Testis (tissue), 3 donors: ENCODE measurements around the gene ARF1. TPM values are rescaled to one million over a fixed set of nuclear protein-coding genes. Genes with fewer than 3 reads are reported as not detected.
A peak's percentile ranks its signal among the peaks of the same experiment; 100 is the strongest.

ENCODE experiments used
- DNase-seq: peaks from one replicate; pipeline ENCODE4 v3.0.0-alpha.2; 2019
- H3K27ac ChIP-seq, 2 donors: fragments of 200-600 bp; sonication (generic); one replicate each; pipeline ENCODE4 v1.5.1; 2019
- H3K27me3 ChIP-seq: fragments of 200-600 bp; sonication (generic); one replicate; pipeline ENCODE4 v1.5.1; 2019
- H3K36me3 ChIP-seq: fragments of 200-600 bp; sonication (generic); one replicate; pipeline ENCODE4 v1.5.1; 2017; ENCODE audit warnings: low read depth; ENCODE audit errors: missing control alignments
- H3K4me1 ChIP-seq: fragments of 200-600 bp; sonication (generic); one replicate; pipeline ENCODE4 v1.5.1; 2019
- H3K4me3 ChIP-seq, 2 donors: fragments of 200-600 bp; sonication (generic); one replicate each; pipeline ENCODE4 v1.5.1; 2017 to 2019
- H3K9me3 ChIP-seq: fragments of 200-600 bp; sonication (generic); one replicate; pipeline ENCODE4 v1.5.1; 2017
- CTCF ChIP-seq, 3 experiments: fragments of 450-650 bp in 2 of 3; fragments of 200-600 bp in 1 of 3; sonication (generic) in 1 of 3; IDR thresholded peaks; one replicate each; pipeline ENCODE4 v1.5.1; 2016 to 2019; ENCODE audit warnings: antibody characterized with exemption in 3 of 3, mild to moderate bottlenecking in 2 of 3, moderate library complexity in 1 of 3
- POLR2A ChIP-seq: fragments of 450-650 bp; IDR thresholded peaks from one replicate; pipeline ENCODE4 v1.6.1; 2017; ENCODE audit warnings: antibody characterized with exemption, mild to moderate bottlenecking, moderate library complexity
- WGBS, 2 donors: methylation state at CpG; one replicate each; pipeline ENCODE4 v1.1.5; 2018; 5-methylcytosine and 5-hydroxymethylcytosine counted together
- intact Hi-C: fragments of 100-400 bp; cut with DNase I; formaldehyde crosslinking; loops from one replicate; pipeline ENCODE4 v1.15.1; 2023; ENCODE audit warnings: low total_unique reads
- polyA plus RNA-seq: library from polyadenylated mRNA; stranded (reverse); fragments of 350-450 nt; fragmentation: Illumina TruSeq; extraction: RNeasy Lipid Tissue Mini Kit (QIAGEN cat#74804); gene quantifications from one replicate; pipeline ENCODE4 v1.2.3, GENCODE V29; 2014; ENCODE audit warnings: low read depth, low replicate concordance; ENCODE audit not compliant: insufficient read depth
- total RNA-seq, 2 donors: library from RNA; depleted of rRNA; stranded (reverse); fragments of >200 nt; gene quantifications; one replicate each; pipeline ENCODE4 v1.2.3, GENCODE V29; 2016

The ARF1 gene
- total and polyA plus RNA-seq, 3 donors from 2014 or later = 426 to 637 (median 488) TPM

DNA sequence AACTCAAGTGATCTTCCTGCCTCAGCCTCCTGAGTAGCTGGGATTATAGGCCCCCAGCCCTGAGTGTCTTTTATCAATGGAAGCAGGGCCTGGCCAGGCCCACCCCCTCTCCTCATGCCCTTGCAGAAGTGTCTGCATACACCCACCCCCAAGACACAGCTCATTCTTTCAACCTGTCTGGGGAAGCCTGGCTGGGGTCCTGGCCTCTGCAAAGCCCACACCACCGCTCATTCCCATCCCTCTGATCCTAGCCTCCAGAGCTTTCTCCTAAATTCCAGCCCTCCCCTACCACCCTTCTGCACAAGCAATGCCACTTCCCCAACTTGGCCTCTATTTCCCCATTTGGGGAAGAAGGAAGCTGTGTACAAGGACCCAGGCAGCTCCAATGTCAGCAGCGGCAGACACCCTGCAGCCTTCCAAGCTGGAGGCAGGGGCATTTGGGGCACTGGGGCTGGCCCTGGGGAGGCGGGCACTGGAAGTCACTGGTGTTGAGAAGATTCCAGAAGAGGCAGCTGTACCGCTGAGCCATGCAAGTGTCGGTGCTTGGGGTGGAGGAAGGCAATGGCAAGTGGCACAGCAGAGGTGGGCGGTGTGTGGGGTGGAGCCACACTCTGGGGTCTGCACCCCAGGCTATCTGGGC is 33.7 kb upstream of the ARF1 start:
- Histone ChIP-seq H3K4me3 (no peak overlapping the region), H3K9me3 (no peaks in the 10 kb centered on the region), H3K36me3 (no peaks in the 10 kb centered on the region), H3K27me3 (no peaks in the 10 kb centered on the region), H3K4me1 (no peaks in the 10 kb centered on the region), H3K27ac (no peak overlapping the region)
- WGBS, 2 donors = 89 to 96% methylated on average over 6 of the region's 6 CpGs
- no peak for TF ChIP-seq CTCF (IDR thresholded peaks at IDR 0.05)
- no peak for TF ChIP-seq POLR2A
- intact Hi-C loops = no loop called here
- peak; percentile 7 for DNase-seq

DNA sequence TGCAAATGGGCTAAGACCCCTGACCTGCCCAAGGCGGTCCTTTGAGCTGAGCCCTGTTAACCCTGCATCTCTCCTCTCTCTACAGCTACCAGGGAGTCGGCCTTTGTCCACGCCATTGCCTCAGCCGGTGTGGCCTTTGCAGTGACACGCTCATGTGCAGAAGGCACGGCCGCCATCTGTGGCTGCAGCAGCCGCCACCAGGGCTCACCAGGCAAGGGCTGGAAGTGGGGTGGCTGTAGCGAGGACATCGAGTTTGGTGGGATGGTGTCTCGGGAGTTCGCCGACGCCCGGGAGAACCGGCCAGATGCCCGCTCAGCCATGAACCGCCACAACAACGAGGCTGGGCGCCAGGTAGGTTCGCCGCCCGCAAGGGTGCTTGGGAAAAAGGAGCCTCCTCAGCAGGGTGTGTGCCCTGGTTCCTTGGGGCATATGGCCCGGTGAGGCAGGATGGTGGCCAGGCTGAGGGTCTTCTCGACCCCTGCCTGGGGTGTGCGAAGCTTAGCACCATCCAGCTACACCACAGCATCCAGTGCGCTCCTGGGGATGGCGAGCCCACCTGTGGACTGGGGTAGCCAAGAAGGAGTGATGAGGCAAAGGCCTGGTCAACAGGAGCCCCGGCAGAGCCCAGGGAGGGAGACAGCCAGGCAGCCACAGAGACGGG is 31.8 kb upstream of the ARF1 start:
- Histone ChIP-seq H3K27ac (no peak overlapping the region), H3K36me3 (no peaks in the 10 kb centered on the region), H3K27me3 (no peaks in the 10 kb centered on the region), H3K4me1 (no peaks in the 10 kb centered on the region), H3K9me3 (no peaks in the 10 kb centered on the region), H3K4me3 (no peak overlapping the region)
- intact Hi-C loops = no loop called here
- no peak for TF ChIP-seq POLR2A
- no peak for TF ChIP-seq CTCF (IDR thresholded peaks at IDR 0.05)
- WGBS, 2 donors = 89 to 91% methylated on average over 8 to 30 of the region's 30 CpGs
- DNase-seq = peak; percentile 13

DNA sequence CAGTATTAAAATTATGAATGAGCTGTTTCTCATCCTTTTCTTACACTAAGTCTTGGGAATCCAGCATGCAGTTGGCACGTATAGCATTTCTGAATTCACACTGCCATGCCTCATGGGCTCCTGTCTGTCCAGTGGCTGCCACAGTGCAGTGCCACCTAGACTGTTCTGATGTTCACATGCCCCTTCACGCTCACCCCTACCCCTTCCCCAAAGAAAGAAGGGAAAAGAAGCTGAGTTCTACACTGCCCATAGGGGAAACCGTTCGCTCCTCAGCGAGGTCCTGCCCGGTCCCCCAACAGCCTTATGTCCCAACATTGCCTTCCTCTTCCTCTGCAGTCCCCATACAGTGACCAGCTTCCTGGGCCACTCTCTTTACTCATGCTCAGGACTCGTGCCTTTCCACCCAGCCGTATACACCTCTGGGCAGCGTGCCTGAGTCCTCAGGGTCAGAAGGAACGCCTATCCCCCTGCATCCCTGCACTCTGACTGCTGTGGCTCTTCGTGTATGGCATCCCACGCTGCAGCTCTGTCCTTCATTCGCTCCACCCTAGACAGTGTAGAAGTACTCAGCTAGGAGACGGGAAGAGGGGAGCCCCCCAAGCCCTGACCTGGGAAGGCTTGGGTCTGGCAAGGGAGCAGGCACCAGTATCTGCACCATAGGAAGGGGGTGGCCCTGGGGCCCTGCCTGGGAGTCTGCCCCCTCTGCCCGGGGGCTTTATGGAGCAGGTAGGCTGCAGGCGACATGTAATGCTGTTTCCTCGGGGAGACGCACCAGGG is 24.1 kb upstream of the ARF1 start:
- Histone ChIP-seq H3K4me3 (peak overlapping the region in 1 of 2 donors; percentile 22), H3K36me3 (no peaks in the 10 kb centered on the region), H3K9me3 (no peaks in the 10 kb centered on the region), H3K27ac (no peak overlapping the region), H3K27me3 (no peaks in the 10 kb centered on the region), H3K4me1 (peaks cover 2% of the 10 kb centered on the region)
- TF ChIP-seq POLR2A (no peak), CTCF (IDR thresholded peaks at IDR 0.05) (no peak)
- 39 to 44% methylated on average over 13 to 18 of the region's 18 CpGs for WGBS, 2 donors
- intact Hi-C loops = no loop called here
- no peak for DNase-seq

DNA sequence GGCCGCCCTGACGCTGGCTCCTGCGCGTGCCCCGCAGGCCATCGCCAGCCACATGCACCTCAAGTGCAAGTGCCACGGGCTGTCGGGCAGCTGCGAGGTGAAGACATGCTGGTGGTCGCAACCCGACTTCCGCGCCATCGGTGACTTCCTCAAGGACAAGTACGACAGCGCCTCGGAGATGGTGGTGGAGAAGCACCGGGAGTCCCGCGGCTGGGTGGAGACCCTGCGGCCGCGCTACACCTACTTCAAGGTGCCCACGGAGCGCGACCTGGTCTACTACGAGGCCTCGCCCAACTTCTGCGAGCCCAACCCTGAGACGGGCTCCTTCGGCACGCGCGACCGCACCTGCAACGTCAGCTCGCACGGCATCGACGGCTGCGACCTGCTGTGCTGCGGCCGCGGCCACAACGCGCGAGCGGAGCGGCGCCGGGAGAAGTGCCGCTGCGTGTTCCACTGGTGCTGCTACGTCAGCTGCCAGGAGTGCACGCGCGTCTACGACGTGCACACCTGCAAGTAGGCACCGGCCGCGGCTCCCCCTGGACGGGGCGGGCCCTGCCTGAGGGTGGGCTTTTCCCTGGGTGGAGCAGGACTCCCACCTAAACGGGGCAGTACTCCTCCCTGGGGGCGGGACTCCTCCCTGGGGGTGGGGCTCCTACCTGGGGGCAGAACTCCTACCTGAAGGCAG is 23.4 kb upstream of the ARF1 start:
- WGBS, 2 donors = 9% methylated on average over 34 of the region's 66 CpGs; no CpG with 5 or more reads in 1 of the 2 donors
- DNase-seq = no peak

More for the DNA sequence above, 23.4 kb upstream of the ARF1 start:
- H3K27ac ChIP-seq = no peak overlapping the region
- peak overlapping the region; percentile 22 for H3K4me3 ChIP-seq
- no peaks in the 10 kb centered on the region for H3K27me3 ChIP-seq
- no peaks in the 10 kb centered on the region for H3K9me3 ChIP-seq
- peaks cover 2% of the 10 kb centered on the region for H3K4me1 ChIP-seq
- no peak for TF ChIP-seq POLR2A
- TF ChIP-seq CTCF (IDR thresholded peaks at IDR 0.05) = no peak
- intact Hi-C loops = no loop called here
- no peaks in the 10 kb centered on the region for H3K36me3 ChIP-seq
